ENCODE data around the gene GLIS1. TPM values are rescaled to one million over a fixed set of nuclear protein-coding genes. Genes with fewer than 3 reads are reported as not detected.

The GLIS1 gene
- total RNA-seq, 1 experiment from 2014 or later: 0.13 TPM

GRCh38 chr1:53587252-53587988 lies 151.5 kb downstream of the GLIS1 start:
- no peak for DNase-seq (ENCODE audit: low spot score)
- H3K4me1 ChIP-seq (ENCODE audit: insufficient read depth, low read length, poor library complexity, severe bottlenecking): peaks cover 12% of the 10 kb centered on the region
- no peaks in the 10 kb centered on the region for H3K9me3 ChIP-seq (ENCODE audit: low read depth, low read length, poor library complexity, severe bottlenecking)
- ChIA-PET POLR2A (ENCODE audit: low non-redundant PET) (no interaction called here), CTCF (no interaction called here)
- H3K27ac ChIP-seq (ENCODE audit: low read depth, low read length, poor library complexity, severe bottlenecking): no peak overlapping the region
- no peaks in the 10 kb centered on the region for H3K36me3 ChIP-seq (ENCODE audit: insufficient read depth, low read length, poor library complexity, severe bottlenecking)
- H3K4me3 ChIP-seq (ENCODE audit: low read depth, low read length, poor library complexity, severe bottlenecking): no peak overlapping the region
- no peaks in the 10 kb centered on the region for H3K27me3 ChIP-seq (replicated peaks; ENCODE audit: insufficient read depth, low read depth, low read length, poor library complexity)
- TF ChIP-seq CTCF (conservative IDR thresholded peaks at IDR 0.05; ENCODE audit: low read depth, low read length): no peak
- no peak for TF ChIP-seq EZH2 (IDR thresholded peaks at IDR 0.05; ENCODE audit: borderline replicate concordance, low read depth, low read length, poor library complexity, severe bottlenecking)
- intact Hi-C loops (cut with micrococcal nuclease; ENCODE audit: unreplicated experiment): no loop called here
- BruUV-seq (replicated peaks): no TSS peak

GRCh38 chr1:53586765-53587164 lies 152.2 kb downstream of the GLIS1 start:
- H3K4me1 ChIP-seq (ENCODE audit: insufficient read depth, low read length, poor library complexity, severe bottlenecking): peaks cover 12% of the 10 kb centered on the region
- intact Hi-C loops (cut with micrococcal nuclease; ENCODE audit: unreplicated experiment): no loop called here
- ChIA-PET POLR2A (ENCODE audit: low non-redundant PET) (no interaction called here), CTCF (no interaction called here)
- no TSS peak for BruUV-seq (replicated peaks)
- H3K27ac ChIP-seq (ENCODE audit: low read depth, low read length, poor library complexity, severe bottlenecking): no peak overlapping the region
- no peaks in the 10 kb centered on the region for H3K27me3 ChIP-seq (replicated peaks; ENCODE audit: insufficient read depth, low read depth, low read length, poor library complexity)
- DNase-seq (ENCODE audit: low spot score): no peak
- H3K4me3 ChIP-seq (ENCODE audit: low read depth, low read length, poor library complexity, severe bottlenecking): no peak overlapping the region
- TF ChIP-seq CTCF (conservative IDR thresholded peaks at IDR 0.05; ENCODE audit: low read depth, low read length) (no peak), EZH2 (IDR thresholded peaks at IDR 0.05; ENCODE audit: borderline replicate concordance, low read depth, low read length, poor library complexity, severe bottlenecking) (no peak)
- H3K9me3 ChIP-seq (ENCODE audit: low read depth, low read length, poor library complexity, severe bottlenecking): no peaks in the 10 kb centered on the region
- H3K36me3 ChIP-seq (ENCODE audit: insufficient read depth, low read length, poor library complexity, severe bottlenecking): no peaks in the 10 kb centered on the region

GRCh38 chr1:53585565-53585964 lies 153.4 kb downstream of the GLIS1 start:
- ChIA-PET CTCF (no interaction called here), POLR2A (ENCODE audit: low non-redundant PET) (no interaction called here)
- DNase-seq (ENCODE audit: low spot score): no peak
- Histone ChIP-seq H3K27me3 (replicated peaks; ENCODE audit: insufficient read depth, low read depth, low read length, poor library complexity) (no peaks in the 10 kb centered on the region), H3K27ac (ENCODE audit: low read depth, low read length, poor library complexity, severe bottlenecking) (no peak overlapping the region), H3K9me3 (ENCODE audit: low read depth, low read length, poor library complexity, severe bottlenecking) (no peaks in the 10 kb centered on the region), H3K36me3 (ENCODE audit: insufficient read depth, low read length, poor library complexity, severe bottlenecking) (no peaks in the 10 kb centered on the region), H3K4me3 (ENCODE audit: low read depth, low read length, poor library complexity, severe bottlenecking) (no peak overlapping the region), H3K4me1 (ENCODE audit: insufficient read depth, low read length, poor library complexity, severe bottlenecking) (peaks cover 6% of the 10 kb centered on the region)
- no peak for TF ChIP-seq CTCF (conservative IDR thresholded peaks at IDR 0.05; ENCODE audit: low read depth, low read length)
- no peak for TF ChIP-seq EZH2 (IDR thresholded peaks at IDR 0.05; ENCODE audit: borderline replicate concordance, low read depth, low read length, poor library complexity, severe bottlenecking)
- intact Hi-C loops (cut with micrococcal nuclease; ENCODE audit: unreplicated experiment): no loop called here
- no TSS peak for BruUV-seq (replicated peaks)

Data from A673 (cell line).